Measurements from ENCODE around the gene OLFM1.

The OLFM1 gene

DNA sequence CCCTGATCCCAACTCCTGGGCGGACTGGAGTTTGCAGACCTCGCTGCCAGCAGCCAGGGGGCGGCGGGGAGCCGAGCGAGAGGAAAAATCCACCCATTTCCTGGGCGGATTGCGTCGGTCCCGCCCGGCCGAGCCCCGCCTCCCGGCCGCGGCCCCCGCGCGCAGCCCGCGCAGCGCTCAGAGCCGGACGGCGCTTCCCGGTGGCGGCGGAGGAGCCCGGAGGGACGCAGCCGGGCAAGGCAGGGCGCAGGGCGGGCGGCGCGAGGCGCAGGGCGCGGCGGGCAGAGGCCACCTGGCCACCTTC is at the start of gene OLFM1:
Gene OLFM1 (plus strand): TSS at position 180 of the 304 bp plus-strand sequence. CDS start 322 bp downstream, outside the sequence.
- DNase-seq = peak; percentile 79

DNA sequence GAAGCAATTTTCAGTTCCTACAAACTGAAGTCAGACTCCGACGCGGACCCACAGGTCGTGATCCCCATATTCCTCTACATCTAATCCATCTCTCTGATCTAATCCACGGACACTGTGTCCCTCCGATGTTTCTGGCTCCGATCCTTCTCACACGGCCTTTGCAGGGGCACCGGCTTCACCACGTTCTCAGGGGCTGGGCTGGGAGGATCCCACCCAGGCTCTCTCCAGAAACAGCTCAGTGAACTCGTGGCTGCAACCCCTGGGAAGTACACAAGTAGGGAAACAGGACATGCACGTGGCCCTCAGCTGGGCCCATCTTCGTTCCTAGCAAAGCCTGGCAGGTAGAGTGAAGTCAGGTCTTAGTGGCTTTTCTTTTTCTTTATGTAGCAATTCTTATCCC is 49.1 kb upstream of the OLFM1 start:
- DNase-seq = no peak

DNA sequence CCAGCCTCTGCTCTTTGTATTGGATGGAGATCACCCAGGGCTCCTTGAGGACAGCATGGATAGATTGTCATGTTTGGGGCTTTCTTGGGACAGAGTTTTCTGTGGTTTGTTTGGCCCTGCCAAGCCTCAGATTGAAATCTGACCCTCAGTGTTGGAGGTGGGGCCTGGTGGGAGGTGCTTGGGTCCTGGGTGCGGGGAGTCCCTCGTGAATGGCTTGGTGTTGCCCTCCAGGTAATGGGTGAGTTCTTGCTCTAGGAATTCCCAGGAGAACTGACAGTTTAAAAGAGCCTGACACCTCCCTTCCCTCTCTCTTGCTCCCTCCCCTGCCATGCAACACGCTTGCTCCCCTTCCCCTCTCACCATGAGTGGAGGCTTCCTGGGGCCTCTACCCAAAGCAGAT is 48.6 kb upstream of the OLFM1 start:
- no peak for DNase-seq

DNA sequence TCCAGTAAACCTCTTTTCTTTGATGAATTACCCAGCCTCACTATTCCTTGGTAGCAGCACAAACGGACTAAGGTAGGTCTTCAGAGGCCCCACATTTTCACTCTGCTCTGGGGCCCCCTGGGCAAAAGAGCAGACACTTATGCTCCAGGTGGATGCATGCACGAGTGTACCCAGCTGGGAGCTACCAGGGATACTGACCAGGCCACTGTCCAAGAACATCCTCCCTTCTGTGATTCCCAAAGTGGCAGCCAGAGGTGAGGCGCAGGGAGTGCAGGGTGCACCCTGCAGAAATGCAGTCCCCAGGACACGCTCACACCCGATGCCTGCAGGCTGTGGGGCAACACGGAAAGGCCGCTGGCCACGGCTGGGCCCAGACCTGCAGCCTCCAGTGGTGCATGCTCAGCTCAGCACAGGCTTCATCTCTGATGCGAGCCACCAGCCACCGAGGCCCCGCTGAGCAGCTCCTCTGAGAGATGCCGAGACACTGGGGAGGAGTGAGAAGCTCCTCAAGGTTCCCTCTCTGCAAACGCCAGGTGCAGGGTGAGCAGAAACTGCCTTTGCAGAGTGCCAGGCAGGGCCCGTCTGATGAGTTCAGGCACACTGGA is 48.1 kb upstream of the OLFM1 start:
- no peak for DNase-seq

DNA sequence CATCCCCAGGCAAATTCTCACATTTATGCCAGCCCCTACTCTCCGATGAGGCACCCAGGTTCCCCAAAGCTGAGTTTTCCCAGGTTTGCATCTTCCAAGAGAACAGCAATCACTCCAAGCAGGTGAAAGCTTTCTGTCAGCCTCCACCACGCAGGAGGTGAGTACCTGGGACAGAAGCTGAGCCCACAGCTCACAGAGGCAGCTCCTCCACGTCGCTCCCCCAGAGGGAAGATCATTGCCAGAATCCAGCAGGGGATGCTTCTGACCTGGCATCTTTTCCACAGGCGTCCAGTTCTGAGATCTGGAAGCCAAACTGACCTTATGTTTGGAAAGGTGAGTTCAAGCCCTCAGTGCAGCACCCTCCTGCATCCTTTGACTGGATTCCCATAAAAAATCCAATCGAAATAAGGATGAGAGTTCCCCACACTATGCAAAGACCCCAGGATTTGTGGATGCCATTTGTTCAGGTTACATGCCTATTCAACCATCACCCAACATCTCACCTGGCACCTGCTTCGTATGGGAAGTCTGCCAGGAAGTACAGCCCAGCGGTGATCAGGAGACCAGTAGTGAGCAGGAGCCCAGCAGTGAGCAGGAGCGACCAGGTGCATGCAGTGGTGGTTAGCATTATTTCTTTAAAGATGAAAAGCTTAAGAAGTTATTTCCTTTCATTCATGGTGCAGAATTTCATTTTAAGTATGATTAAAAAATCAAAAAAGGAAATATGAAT is 47.4 kb upstream of the OLFM1 start:
- no peak for DNase-seq

DNA sequence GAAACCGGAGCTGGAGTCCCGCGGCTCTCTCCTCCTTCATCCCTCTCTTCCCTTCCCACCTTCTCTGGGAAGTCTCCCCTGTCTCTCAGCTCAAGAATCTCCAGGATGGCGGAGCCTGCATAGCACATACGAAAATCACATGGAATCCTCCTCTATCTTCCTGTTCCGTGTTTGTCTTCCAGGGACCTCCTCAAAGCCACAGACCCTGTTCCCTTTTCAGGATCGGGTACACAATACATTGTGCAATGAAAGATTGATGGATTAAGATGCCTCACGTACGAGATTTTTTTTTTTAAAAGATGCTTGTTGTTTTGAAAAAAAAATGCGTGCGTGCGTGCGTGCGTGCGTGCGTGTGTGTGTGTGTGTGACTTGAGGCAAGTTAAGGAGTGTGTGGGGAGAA is 46.6 kb upstream of the OLFM1 start:
- no peak for DNase-seq

DNA sequence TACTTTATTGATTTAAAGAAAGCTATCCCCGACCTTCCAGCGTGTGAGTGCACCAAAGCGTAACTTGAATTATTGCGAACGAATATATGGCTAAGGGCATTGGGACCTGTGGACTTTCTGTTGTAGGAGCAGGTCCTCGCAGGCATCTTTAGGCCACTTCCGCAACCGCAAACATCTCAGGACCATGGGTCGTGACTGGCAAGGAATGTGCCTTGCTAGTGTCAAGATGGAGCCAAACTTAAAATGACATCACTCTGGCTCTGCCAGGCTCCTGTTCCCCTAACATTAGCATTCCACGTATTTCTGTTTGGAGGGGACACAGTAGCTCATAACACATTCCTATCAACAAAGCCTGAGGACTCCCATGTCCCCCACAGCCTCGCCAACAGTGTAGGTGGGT is 44.1 kb upstream of the OLFM1 start:
- no peak for DNase-seq

DNA sequence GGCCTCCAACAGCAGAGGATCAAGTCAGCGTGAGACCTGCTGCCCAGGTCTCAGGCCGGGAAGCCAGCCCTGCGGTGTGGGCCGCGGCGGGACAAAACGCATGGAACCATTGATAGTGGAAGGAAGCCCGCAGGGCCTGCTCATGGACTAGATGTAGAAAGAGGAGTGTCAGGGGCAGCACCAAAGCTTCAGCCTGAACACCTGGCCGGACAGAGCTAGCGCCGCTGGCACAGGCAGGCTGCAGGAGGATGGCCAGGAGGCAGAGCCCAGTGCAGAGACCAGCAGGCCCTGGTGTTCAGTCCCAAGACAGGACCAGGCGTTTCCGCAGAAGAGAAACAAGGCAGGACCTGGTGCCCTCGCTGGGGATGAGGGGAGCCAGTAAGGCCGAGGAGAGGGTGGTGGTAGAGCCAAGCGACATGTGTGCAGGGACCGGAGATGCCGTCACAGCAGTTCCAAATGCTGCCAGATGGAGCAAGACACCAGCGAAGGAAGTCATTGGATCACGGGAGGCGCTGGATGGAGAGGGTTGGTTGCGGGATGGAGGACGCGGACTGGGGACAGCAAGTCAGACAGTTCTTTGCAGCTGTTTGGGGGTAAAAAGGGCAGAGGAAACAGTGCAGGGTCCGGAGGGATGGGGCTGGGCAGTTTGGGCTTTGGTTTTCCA is 42.1 kb upstream of the OLFM1 start:
- no peak for DNase-seq

DNA sequence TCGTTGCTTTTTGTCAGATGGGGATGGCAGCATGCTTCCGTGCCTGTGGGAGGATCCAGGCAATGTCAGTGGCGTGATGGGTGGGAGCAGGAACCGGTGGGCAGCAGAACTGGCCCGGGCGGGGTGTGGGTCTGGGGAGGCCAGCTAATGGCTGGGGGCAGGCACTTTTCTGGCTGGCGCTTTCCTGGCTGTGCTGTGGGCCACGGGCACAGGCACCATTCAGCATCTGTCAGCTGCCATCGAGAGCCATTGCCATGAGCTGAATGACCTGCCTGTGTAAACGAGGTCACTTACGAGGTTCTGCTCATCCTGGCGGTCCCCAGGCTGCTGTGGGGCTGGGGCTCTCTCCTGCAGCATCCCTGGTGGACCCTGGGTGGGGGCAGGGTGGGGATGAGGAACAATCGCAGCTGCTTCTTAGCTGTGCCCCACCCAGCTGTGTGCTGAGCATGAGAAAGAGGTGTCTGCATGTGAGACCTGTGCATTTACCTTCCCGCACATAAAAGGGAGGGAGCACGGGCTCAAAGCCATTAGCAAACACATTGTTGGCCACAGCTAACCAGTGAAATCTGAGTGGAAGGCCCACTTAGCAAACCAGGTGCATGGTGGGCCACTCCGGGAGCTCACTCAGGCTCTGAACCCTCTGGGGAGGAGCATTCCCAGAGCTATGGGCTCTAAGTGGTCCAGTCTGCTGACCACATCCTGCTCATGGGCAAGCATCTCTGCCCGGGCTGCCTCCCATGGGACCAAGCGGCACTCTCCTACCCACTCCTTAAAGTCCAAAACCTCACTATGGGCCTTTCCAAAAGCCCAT is 41.3 kb upstream of the OLFM1 start:
- no peak for DNase-seq

DNA sequence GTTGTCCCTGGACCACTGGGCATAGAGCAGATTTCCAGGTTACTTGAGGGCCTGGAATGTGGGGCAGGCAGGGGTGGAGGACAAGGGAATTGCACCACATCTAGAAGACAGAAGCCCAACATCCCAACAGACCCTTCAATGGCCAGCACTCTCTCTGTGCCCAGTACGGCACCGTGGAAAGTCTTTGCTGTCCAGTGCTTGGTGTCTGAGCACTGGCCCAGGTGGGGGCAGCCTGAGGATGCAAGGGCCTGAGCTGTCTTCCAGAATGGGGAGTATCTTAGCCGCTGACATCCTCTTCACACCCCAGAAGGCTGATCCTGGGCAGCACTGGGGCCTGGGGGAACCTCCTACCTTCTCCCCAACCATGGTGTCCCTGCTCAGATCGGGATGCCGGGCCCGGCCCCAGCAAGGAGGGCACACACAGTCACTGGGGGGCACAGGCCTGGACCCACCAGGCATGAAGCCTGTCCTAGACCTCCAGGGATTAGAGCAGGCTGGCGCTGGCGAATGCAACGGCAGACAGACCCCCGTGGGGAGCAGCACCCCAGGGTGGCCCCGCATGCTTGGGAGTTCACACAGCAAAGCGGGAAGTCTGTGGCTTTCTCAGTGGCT is 40.6 kb upstream of the OLFM1 start:
- DNase-seq = no peak

DNA sequence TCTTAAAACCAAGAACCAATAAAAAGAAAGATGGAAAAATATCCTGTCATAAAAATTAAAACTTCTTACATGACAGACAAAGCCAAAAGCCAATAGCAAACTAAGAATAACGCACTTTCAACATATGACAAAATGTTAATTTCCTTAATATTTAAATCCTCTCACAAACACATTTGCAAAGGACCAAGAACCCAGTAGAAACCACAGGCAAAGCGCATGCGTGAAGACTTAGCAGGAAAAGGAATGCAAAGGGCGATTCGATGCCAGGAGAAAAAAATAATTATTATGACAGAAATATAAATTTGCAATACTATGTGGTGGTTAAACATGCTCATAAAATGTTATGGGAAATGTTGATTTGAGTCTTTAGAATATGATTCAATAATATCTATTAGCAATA is 39.9 kb upstream of the OLFM1 start:
- DNase-seq = no peak

DNA sequence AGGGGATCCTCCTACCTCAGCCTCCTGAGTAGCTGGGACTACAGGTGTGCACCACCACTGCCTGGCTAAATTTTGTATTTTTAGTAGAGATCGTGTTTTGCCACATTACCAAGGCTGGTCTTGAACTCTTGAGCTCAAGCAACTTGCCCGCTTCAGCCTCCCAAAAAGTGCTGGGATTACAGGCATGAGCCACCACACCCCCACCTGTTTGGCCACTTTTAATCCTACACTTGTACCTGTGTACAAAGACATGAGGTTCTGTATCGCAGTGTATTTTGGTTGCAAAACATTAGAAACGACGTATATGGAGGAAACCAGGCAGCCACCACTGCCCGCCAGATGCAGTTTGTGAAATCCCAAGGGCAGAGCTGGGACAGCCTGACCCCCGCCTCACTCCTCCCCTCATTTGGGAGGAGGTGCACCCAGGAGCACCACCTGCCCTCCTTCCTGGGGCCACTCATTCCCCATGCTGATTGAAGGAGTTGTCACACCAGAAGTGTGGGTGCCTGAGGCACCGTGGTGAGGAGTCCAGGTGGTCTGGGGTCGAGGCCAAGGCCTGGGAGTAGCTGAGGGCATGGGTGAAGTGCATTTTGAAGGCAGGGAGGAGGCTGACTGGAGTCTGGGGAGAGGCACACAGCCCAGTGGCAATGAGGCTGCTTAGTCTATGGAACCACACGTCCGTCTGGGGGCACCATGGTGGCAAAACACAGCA is 39.3 kb upstream of the OLFM1 start:
- no peak for DNase-seq

DNA sequence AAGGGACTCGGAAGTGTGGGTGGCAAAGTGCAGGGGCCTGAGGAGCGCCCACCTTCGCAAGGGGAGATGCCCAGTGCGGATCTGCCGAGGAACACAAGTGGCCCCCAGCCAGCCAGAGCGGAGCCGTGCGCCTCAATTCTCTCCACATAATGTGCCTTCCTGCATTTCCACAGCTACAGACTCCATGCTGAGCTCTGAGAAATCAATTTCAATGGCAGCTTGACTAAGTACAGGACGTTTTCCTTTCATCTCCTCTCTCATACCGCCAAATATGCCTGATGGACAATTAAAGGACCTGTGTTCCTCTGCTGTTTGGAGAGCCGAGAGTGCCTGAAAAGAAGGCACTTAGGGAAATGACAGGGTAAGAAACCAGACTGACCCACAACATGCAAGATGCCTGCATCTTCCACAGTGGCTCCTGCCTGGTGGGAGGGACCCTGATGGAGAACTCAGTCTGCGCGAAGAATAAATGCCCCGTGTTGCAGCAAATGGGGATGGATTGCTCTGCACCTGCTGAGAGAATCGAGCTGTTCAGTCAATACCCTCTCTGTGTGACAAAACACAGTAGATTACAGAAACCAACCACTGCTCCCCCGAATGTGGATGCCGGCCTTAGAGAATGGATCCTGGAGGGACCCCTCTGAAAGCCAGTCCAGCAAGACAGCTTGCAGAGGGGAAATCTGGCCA is 38.6 kb upstream of the OLFM1 start:
- no peak for DNase-seq

DNA sequence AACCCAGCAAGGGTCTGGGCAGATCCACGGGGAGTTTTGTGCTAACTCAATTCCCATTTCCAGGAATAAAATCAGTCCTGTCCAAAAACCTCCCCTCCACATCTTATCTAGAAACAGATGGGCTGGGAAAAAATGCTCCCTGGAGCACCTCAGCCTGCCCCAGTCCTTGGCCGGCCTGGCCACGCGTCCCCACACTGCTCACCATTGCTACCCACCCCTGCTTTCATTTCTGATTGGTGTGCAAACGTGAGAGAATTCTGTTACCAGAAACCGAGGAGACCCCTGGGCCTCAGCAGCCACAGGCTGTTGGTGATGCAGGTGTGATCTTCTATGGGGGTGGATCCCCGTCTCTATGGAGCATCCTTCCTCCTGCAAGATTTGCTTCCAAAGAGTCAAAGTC is 38.0 kb upstream of the OLFM1 start:
- DNase-seq = no peak

DNA sequence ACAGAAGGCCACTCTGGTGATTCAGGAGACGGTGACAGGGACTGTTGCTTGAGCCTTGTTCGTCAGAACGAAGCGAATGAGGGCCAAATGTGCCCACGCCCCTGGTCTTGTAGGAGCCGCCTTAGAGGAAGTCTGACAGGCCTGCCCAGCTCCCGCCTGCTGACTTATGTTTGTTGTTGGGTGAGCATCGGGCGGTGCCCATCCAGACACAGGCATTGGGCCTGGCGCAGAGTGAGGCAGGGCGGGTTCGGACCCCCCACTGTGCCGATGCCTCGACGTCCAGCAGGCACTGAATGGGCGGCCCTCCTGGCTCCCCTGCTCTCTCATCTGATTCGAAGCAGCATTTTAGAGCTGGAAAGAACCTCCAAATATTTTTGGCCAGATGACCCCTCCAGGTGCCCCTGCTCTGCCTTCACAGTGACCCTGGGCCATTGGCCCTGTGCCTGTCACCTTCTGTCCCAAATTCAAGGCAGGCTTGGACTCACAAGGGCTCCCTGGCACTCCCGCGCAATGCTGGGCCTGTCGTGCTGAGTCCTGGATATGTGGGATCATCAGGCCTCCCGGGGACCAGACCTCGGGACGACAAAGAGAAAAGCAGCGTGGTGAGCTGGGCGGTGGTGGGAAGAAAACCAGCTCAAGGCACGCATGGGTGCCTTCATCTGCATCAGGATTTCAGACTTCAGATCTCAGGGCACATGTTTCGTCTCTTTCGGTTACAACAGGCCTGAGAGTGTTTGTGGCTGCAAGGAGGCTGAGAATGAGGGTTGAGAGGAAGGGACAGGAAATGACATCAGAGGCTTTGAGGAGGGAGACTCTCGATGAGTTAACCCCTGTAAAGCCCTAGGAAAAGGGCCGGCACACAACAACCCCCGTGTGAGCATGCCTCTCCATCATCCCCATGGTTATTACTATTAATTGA is 37.1 kb upstream of the OLFM1 start:
- no peak for DNase-seq

DNA sequence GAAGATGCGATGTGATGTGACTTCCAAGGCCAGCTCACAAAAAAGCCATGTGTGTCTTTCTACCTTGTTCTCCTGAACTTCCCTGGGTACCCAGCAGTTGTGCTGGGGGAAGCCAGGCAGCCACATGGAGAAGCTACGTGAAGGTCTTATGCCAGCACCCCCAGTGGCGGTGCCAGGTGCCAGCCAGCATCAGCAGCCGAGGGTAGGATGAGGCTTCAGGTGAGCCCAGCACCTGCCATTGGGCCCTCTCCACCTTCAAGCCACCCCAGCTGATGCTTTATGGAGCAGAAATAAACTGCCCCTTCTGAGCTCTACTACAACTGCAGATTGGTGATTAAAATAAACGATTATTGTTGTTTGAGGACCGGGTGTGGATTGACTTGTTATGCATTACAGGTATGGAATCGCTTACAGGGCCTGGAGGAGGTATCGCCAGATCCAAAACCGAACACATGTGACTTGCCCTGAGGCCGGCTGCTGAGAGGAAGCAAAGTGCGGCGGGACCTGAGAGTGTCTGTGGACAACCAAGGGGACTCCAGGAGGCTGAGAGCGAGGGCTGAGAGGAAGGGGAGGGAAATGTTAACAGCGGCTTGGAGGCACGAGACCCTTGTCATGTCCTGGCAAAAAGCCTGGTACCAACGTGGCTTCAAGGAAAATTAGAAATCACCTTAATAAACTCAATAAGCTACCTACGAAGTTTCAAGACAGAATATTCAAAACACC is 36.0 kb upstream of the OLFM1 start:
- no peak for DNase-seq

DNA sequence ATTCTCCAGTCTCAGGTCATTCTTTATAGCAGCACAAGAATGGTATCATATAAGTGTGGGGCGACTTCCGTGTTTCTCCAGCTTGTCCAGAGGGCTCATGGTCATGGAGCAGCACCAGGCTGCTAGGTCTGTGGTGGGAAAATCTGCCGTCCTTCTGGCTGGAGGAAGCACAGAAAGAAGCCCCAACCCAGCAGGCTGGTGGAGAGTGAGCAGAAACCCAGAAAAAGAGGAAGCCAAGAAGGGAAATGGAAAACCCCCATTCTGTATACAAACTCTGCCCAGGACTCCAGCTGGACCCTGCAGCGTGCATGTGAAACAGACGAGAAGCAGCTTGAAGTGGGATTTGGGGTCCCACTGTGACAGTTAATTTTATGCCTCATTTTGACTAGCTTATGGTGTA is 34.3 kb upstream of the OLFM1 start:
- no peak for DNase-seq

DNA sequence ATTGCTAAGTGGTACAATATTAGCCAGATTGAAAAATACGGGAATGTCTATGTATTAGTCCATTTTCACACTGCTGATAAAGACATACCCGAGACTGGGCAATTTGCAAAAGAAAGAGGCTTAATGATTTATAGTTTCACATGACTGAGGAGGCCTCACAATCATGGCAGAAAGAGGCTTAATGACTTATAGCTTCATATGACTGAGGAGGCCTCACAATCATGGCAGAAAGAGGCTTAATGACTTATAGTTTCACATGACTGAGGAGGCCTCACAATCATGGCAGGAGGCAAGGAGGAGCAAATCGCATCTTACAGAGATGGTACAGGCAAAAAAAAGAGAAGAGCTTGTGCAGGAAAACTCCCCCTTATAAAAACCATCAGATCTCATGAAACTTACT is 32.3 kb upstream of the OLFM1 start:
- no peak for DNase-seq

DNA sequence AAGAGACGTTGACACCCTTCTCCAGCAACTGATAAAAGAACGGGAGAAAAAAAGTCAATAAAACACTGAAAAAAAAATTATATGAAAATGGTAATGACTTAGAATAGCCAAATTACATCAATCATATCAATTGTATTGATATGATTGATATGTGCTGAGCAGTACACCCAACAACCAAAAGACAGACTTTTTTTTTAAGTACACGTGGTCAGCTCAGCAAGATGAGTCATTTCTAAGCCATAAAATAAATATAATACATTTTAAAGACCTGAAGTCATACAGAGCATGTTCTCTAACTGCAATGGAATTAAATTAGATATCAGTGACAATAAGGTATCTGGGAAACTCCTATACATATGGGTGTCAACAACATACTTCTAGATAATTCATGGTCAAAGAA is 30.9 kb upstream of the OLFM1 start:
- DNase-seq = no peak

DNA sequence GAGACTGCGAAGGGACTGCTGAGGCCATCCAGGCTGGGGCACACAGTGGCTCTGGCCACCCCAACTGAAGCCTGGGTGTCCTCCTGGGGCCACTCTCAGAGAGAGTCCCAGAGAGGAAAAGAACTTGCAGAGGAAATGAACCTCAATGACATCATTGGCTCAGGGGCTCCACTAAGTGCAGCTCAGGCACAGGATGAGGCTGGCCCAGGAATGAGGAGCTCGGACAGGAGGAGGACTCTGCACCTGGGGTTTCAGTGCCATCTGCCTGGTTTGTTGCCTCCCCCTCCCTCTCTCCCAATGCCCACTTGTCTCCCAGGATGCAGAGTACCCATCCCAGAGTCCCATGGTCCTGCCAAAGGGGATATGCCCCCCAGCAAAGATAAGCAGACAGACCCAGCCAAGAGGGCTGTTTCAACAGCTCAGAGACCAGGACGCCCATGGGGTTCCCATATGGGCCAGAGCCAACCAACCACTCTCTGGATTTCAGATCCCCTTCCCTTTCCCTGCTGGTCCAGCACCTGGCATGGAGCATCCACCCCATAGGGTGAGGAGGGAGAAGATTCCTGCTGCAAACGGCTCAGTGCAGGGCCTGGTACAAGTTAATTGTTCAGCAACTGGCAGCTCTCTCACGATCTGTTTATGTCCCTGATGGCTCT is 26.9 kb upstream of the OLFM1 start:
- no peak for DNase-seq
